D721Med (cell line): Measurements from ENCODE around the gene MED8.
"Not testable (repeated sequence)": the region's sequence is repeated elsewhere in the genome, so short reads cannot be mapped to it uniquely, and the experiment has no call there.

ENCODE experiments used
- DNase-seq: peaks from one replicate; pipeline ENCODE4 v3.0.0; 2011; ENCODE audit warnings: low spot score; ENCODE audit not compliant: insufficient read length
- FAIRE-seq: peaks from 2 replicates; lab custom pipeline; 2011; peaks lifted over from hg19 to GRCh38; lab: Jason Lieb, UNC
- CTCF ChIP-seq: IDR thresholded peaks from 2 replicates; pipeline ENCODE4 v1.5.1; 2012; ENCODE audit warnings: mild to moderate bottlenecking, control low read depth; ENCODE audit not compliant: insufficient read depth; ENCODE audit errors: missing control alignments

The MED8 gene

GRCh38 chr1:43372172-43372571 lies 17.4 kb downstream of the MED8 start:
- FAIRE-seq (no peak), DNase-seq (no peak)

GRCh38 chr1:43370564-43370963 lies 19.0 kb downstream of the MED8 start:
- FAIRE-seq, result no peak
- no peak for DNase-seq
- TF ChIP-seq CTCF, result no peak

More at GRCh38 chr1:43372172-43372571, 17.4 kb downstream of the MED8 start:
- no peak for TF ChIP-seq CTCF

- not testable (repeated sequence) for DNase-seq, FAIRE-seq
Measured at GRCh38 chr1:43369779-43370178, 19.8 kb downstream of the MED8 start.

- FAIRE-seq (no peak), DNase-seq (no peak)
- no peak for TF ChIP-seq CTCF
Measured at GRCh38 chr1:43368646-43369020, 21.0 kb downstream of the MED8 start.

- no peak for FAIRE-seq
- TF ChIP-seq CTCF, result peak; percentile 16
- peak; percentile 83 for DNase-seq
Measured at GRCh38 chr1:43367904-43368645, 21.5 kb downstream of the MED8 start, which contains the start of gene ELOVL1. ELOVL1 (minus strand) TSS chr1:43368011; CDS start chr1:43365609, 2,402 bp downstream.

GRCh38 chr1:43367026-43367903 lies 22.3 kb downstream of the MED8 start:
- DNase-seq (no peak), FAIRE-seq (no peak)
- TF ChIP-seq CTCF, result no peak

- FAIRE-seq (no peak), DNase-seq (no peak)
- TF ChIP-seq CTCF, result no peak
Measured at GRCh38 chr1:43366601-43367025, 23.0 kb downstream of the MED8 start.
